Brain microvascular endothelial cell (primary cell): ENCODE data around the gene CLIP2.
"Not testable (repeated sequence)": the region's sequence is repeated elsewhere in the genome, so short reads cannot be mapped to it uniquely, and the experiment has no call there.

ENCODE experiments used
- DNase-seq: peaks from one replicate; pipeline ENCODE4 v3.0.0-alpha.2; 2020
- H3K27ac ChIP-seq: fragments of 250-450 bp; sonication (Bioruptor Pico); 2 replicates; pipeline ENCODE4 v1.5.1; 2020; ENCODE audit warnings: mild to moderate bottlenecking, moderate library complexity
- H3K27me3 ChIP-seq: fragments of 250-450 bp; sonication (Bioruptor Pico); replicated peaks from 2 replicates; pipeline ENCODE4 v1.5.1; 2020; ENCODE audit warnings: mild to moderate bottlenecking
- H3K36me3 ChIP-seq: fragments of 250-450 bp; sonication (Bioruptor Pico); replicated peaks from 2 replicates; pipeline ENCODE4 v1.5.1; 2020; ENCODE audit warnings: mild to moderate bottlenecking
- H3K4me3 ChIP-seq: 2 replicates; pipeline ENCODE4 v1.5.1; 2011; ENCODE audit warnings: low read depth, mild to moderate bottlenecking, control low read depth, low read length, moderate library complexity
- CTCF ChIP-seq: IDR thresholded peaks from 2 replicates; pipeline ENCODE4 v1.5.1; 2011; ENCODE audit warnings: low read depth, mild to moderate bottlenecking, moderate library complexity, low read length, control low read depth, inconsistent platforms; ENCODE audit errors: missing control alignments
- in situ Hi-C: cut with HindIII; loops from 2 replicates; pipeline ENCODE4 v1.10.0; 2017; ENCODE audit warnings: low sequenced_read_pairs, low pct_ligation_motif_present

Gene CLIP2

DNA sequence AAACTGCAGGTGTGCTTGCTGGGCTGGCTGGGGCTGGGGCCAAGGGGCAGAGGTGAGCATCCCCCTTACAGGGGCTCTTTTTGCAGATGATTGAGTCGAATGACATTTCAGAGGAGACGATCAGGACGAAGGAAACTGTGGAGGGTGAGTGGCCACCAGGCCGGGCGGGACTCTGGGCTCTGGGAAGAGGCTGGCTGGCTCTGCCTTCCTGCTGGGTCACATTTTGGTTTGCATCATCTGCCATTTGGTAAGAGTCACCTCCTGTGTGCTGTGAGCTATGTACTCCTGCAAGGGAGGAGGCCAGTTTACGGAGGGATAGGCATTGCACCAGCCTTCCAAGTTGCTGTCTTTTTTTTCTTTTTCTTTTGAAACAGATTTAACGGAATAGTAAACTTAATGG lies 91.5 kb downstream of the CLIP2 start:
- TF ChIP-seq CTCF: no peak
- H3K4me3 ChIP-seq: no peak overlapping the region
- H3K36me3 ChIP-seq: peaks cover 14% of the 10 kb centered on the region
- in situ Hi-C loops: no loop called here
- no peak for DNase-seq
- no peak overlapping the region for H3K27ac ChIP-seq
- H3K27me3 ChIP-seq: no peaks in the 10 kb centered on the region

GRCh38 chr7:74384086-74384485 lies 94.9 kb downstream of the CLIP2 start:
- H3K4me3 ChIP-seq, in situ Hi-C loops, H3K27me3 ChIP-seq, DNase-seq, H3K27ac ChIP-seq: not testable (repeated sequence)
- H3K36me3 ChIP-seq: peaks cover 24% of the 10 kb centered on the region

GRCh38 chr7:74384854-74385253 lies 95.6 kb downstream of the CLIP2 start:
- DNase-seq, in situ Hi-C loops, H3K27ac ChIP-seq, H3K27me3 ChIP-seq, H3K4me3 ChIP-seq: not testable (repeated sequence)
- peaks cover 27% of the 10 kb centered on the region for H3K36me3 ChIP-seq

GRCh38 chr7:74387606-74388005 lies 98.4 kb downstream of the CLIP2 start:
- Histone ChIP-seq H3K27me3 (no peaks in the 10 kb centered on the region), H3K4me3 (no peak overlapping the region), H3K27ac (no peak overlapping the region), H3K36me3 (peaks cover 29% of the 10 kb centered on the region)
- in situ Hi-C loops: no loop called here
- no peak for TF ChIP-seq CTCF
- DNase-seq: no peak

- Histone ChIP-seq H3K27me3 (no peaks in the 10 kb centered on the region), H3K27ac (no peak overlapping the region), H3K36me3 (peaks cover 28% of the 10 kb centered on the region), H3K4me3 (no peak overlapping the region)
- DNase-seq: no peak
- in situ Hi-C loops: no loop called here
- no peak for TF ChIP-seq CTCF
Observed at GRCh38 chr7:74388880-74389415, 99.7 kb downstream of the CLIP2 start.

DNA sequence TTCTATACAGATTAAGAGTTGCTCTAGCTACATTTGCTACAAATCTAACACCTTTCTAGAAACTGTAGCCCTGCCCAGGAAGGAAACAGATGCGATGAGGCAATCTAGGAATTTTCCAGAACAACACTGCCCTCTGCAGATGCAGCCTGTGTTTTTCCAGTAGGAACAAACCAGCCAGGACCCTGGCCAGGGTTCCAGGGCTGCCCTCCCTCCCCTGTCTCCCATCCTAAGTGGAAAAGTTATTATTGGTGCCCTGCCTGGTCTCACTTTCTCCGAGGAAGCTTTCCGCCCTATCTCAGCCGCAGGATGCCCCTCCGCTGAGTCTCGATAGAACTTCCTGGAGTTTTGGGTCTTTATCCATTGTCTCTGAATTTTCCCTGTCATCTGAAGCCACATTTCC lies 104.5 kb downstream of the CLIP2 start:
- H3K36me3 ChIP-seq: peaks cover 30% of the 10 kb centered on the region
- H3K27ac ChIP-seq, H3K27me3 ChIP-seq, H3K4me3 ChIP-seq, in situ Hi-C loops: not testable (repeated sequence)
- TF ChIP-seq CTCF: peak; percentile 63
- peak; percentile 56 for DNase-seq

DNA sequence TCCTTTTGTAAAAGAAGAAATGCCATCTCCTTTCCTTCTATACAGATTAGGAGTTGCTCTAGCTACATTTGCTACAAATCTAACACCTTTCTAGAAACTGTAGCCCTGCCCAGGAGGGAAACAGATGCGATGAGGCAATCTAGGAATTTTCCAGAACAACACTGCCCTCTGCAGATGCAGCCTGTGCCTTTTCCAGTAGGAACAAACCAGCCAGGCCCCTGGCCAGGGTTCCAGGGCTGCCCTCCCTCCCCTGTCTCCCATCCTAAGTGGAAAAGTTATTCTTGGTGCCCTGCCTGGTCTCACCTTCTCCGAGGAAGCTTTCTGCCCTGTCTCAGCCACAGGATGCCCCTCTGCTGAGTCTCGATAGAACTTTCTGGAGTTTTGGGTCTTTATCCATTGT lies 105.4 kb downstream of the CLIP2 start:
- in situ Hi-C loops: not testable (repeated sequence)
- peak; percentile 56 for TF ChIP-seq CTCF

More for the DNA sequence above, 105.4 kb downstream of the CLIP2 start:
- not testable (repeated sequence) for H3K27me3 ChIP-seq, H3K27ac ChIP-seq, H3K4me3 ChIP-seq
- peak; percentile 24 for DNase-seq
- H3K36me3 ChIP-seq: peaks cover 25% of the 10 kb centered on the region
